ENCODE data around the gene TRAPPC1.

Gene TRAPPC1

GRCh38 chr17:7940743-7941142 is 9.0 kb upstream of the TRAPPC1 start:
- no peak for DNase-seq (ENCODE audit: low read depth in 2 of 3, low spot score in 2 of 3)

- no peak for DNase-seq (ENCODE audit: low read depth in 2 of 3, low spot score in 2 of 3)
Observed at GRCh38 chr17:7940034-7940433, 8.3 kb upstream of the TRAPPC1 start.

DNA sequence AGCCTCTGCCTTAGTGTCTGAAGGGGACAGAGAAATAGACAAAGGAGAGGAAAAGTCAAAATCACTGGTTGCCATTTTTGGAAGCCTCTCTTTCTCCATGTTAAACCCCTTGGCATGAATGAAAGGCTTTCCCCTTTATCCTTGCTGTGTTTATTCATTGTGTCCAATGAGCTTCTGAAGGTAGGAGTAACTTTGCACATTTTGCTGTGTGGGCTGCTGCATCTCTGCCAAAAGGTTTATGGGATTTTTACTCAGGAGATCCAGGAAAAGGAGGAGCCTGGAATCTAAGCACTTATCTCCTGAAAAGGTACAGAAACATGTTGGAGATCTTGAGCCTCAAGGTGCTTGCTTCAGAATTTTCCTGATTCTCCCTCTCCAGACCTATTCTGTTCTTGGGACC is 4.1 kb upstream of the TRAPPC1 start:
- DNase-seq (ENCODE audit: low read depth in 2 of 3, low spot score in 2 of 3), result no peak

DNA sequence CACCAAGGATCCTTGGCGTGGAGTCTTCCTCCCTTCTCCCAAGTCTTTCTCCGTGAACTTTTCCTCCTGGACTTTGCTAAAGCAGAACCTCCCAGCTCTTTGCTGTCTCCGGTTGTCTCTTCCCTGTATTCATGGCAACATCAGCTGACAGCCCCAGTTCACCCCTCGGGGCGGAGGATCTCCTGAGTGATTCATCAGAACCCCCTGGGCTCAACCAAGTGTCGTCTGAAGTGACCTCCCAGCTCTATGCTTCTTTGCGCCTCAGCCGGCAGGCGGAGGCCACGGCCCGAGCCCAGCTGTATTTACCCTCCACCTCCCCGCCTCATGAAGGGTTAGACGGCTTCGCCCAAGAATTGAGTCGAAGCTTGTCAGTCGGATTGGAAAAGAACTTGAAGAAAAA is 1.2 kb upstream of the TRAPPC1 start:
- DNase-seq (ENCODE audit: low read depth in 2 of 3, low spot score in 2 of 3), result no peak

DNA sequence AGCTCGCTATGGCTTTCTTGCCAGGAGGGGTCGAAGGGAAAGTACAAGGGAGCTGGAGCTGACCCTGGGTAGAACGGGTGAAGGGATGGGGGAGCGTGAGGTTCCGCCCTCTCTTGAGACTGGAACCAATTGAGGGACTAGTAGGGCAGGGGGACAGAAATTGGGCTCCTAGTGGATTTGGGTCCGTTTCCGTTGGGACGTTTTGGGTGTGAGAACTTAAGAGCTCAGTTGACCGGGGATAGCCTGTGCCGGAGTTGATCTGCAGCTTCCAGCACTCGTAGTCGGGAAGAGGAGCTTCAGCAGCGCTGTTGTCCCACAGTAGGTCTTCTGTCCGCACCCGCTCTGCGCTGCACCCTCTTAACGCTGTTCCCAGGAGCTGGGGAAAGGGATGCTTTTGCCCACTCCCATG is 741 bp upstream of the TRAPPC1 start:
- no peak for DNase-seq (ENCODE audit: low read depth in 2 of 3, low spot score in 2 of 3)

GRCh38 chr17:7930841-7931631 is 710 bp downstream of the TRAPPC1 start:
- no peak for DNase-seq (ENCODE audit: low read depth in 2 of 3, low spot score in 2 of 3)

DNA sequence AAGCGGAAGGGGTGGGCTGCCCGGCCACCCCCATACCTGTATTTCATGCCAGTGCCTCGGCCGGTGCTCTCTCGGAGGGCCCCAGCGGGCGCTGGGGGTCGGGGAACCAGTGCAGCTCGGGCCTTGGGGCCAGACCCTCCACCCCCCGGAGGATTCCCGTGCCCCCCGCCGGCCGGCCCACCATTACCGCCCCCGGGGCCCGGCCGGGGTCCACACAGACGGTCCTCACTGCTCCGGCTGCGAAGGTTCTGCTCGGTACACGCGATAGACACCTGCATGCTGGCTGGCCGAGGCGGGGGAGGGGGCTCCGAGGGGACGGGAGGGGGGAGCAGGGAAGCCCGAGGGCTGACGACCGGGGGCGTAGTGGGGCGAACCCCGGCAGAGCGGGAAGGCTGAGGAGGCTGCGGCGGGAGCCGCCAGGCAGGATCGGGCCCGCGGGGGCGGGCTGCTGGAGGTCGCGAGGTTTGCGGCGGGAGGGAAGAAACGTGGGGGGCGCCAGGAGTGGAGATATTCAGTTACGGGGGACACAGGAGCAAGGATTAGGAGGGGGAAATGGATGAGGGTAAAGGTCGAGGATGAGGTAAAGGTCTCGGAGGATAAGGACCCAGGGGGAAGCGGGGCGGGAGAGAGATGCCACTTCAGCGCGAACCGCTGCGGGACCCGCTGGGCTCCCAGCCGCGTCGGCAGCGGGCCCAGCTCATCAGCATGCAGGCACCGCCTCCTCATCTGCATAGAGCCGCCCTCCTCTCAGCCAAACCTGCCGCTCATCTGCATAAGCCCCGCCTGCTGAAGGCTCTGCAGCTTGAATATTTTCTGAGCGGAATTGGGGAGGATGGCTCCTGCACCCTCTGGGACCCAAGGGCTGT is 2.4 kb downstream of the TRAPPC1 start, which contains the start of gene KCNAB3:
TSS of gene KCNAB3 (minus strand) at position 699 of the 866 bp plus-strand sequence. CDS start at position 278, 421 bp downstream.
- no peak for DNase-seq (ENCODE audit: low read depth in 2 of 3, low spot score in 2 of 3)

GRCh38 chr17:7927596-7927995 is 4.2 kb downstream of the TRAPPC1 start:
- DNase-seq (ENCODE audit: low read depth in 2 of 3, low spot score in 2 of 3), result no peak

- peak; percentile 40 to 55 (median 41) for DNase-seq (ENCODE audit: low read depth in 2 of 3, low spot score in 2 of 3)
Observed at GRCh38 chr17:7922845-7923628, 8.7 kb downstream of the TRAPPC1 start.

DNA sequence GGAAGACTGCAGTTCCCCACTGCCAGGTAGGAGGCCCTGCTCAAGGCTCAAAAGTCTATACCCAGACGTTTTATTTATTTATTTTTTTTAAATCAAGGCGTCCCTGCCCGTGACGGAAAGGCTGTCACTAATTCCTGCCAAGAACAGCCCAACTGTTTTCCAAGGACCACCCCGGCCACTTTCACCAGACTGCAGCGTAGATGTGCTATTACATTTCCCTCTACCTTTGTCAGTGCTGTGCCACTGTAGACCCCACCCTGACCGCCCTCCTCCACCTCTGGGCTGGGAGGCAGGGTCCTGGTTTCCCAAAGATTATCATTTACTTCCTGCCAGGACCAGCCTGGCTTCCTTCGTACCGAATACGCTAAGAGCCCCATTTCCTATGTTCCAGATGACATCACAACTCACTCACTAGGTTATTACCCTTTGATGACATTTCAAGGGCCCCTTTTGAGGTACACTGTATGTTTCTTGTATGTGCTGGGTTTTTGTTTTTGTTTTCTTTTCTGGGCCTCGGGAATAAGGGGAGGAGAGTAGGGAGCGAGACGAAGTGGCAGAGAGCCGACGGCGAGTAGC is 9.4 kb downstream of the TRAPPC1 start:
- no peak for DNase-seq (ENCODE audit: low read depth in 2 of 3, low spot score in 2 of 3)

GRCh38 chr17:7916808-7917207 is 14.9 kb downstream of the TRAPPC1 start:
- DNase-seq (ENCODE audit: low read depth in 2 of 3, low spot score in 2 of 3), result no peak

DNA sequence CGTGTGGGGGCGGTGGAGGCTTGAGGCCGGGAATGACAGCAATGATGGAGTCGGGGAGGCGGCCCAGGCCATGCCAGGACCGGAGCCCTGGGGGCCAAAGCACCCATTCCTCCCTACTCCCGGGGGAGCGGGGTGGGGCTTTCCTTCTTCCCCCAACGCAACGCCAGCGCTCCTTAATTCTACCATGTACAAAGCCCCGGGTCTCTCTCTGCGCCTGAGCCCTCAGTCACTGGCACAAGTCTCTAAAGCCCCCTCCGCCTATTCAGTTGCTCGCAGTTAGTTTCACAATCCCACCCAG is 15.4 kb downstream of the TRAPPC1 start:
- no peak for DNase-seq (ENCODE audit: low read depth in 2 of 3, low spot score in 2 of 3)

- DNase-seq (ENCODE audit: low read depth in 2 of 3, low spot score in 2 of 3), result peak; percentile 62 to 77 (median 76)
Observed at GRCh38 chr17:7915611-7916384, 15.9 kb downstream of the TRAPPC1 start, which contains the start of gene RNF227. RNF227 (minus strand) TSS chr17:7916289; CDS start chr17:7916195, 94 bp downstream.

DNA sequence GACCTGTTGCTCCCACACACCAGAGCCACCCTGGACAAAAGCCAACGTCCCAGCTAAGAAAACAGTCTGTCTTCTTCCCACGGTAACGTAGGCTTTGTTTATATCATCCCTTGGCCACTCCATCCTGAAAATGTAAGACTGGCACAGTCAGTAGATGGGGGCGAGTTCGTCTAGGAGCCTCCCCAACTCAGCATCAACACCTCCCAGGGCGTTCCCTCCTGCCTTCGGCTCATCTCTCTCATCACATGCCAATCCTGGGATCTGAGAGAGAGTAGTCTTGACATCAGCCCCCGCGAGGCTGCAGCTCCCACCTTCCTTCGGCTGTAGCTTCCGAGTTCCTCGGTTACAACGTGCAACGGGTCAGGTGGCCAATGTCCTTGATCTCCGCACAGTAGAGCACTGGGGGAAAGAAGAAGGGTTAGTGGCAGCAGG is 16.6 kb downstream of the TRAPPC1 start:
- DNase-seq (ENCODE audit: low read depth in 2 of 3, low spot score in 2 of 3), result no peak

- DNase-seq (ENCODE audit: low read depth in 2 of 3, low spot score in 2 of 3), result no peak
Observed at GRCh38 chr17:7912927-7913524, 18.7 kb downstream of the TRAPPC1 start.

DNA sequence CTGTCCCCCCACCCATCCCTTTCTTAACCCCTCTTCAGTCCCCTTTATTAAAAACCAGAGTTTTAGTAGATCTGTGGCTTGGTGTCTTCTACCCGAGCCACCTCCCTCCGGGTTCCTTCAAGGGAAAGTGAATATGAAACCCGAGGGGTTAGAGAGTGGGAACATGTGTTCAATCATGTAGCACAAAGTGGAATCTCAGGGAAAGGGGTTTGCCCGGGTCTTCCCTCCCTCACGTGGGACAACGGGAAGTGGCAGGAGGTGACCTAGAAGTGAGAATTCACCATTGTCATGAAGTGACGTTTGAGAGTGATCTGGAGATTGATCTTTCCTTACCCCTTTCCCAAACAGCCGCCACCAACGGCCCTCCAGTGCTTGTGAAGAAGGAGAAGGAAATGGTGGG is 20.6 kb downstream of the TRAPPC1 start:
- no peak for DNase-seq (ENCODE audit: low read depth in 2 of 3, low spot score in 2 of 3)

DNA sequence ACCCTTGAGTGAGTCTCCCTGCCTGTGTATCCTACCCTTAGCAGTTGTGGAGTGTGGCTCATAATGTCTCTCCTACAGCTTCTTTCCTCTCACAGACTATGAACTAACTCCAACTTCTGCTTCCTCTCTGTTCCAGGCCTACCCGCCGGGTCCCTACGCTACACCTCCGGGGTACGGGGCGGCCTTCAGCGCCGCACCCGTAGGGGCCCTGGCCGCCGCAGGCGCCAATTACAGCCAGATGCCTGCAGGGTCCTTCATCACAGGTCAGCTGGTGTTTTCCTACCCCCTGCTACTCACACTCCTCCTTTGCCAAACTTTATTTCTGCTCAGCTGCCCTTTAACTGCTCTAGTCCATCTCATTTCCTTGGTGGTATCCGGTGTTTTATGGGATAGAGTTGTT is 21.0 kb downstream of the TRAPPC1 start:
- no peak for DNase-seq (ENCODE audit: low read depth in 2 of 3, low spot score in 2 of 3)

DNA sequence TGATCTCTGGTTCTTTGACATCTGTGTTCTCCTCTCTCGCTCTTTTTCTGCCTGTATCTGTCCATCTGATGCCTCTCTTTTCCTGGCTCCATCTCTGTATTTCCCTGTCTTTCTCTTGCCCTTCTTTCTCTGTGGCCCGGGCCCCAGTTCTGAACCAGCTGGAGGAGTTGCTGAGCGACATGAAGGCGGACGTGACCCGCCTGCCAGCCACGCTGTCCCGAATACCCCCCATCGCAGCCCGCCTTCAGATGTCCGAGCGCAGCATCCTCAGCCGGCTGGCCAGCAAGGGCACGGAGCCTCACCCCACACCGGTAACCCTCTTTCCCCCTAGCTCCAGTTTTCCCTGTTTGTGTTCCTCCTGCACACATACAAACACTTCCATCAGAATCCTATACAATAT is 21.5 kb downstream of the TRAPPC1 start:
- no peak for DNase-seq (ENCODE audit: low read depth in 2 of 3, low spot score in 2 of 3)

- DNase-seq (ENCODE audit: low read depth in 2 of 3, low spot score in 2 of 3), result no peak
Observed at GRCh38 chr17:7909089-7909488, 22.7 kb downstream of the TRAPPC1 start.
